OCI-LY1 (cell line): ENCODE data around the gene MBOAT1.

Experiments
- CTCF ChIP-seq: fragments of 200-600 bp; sonication (generic), shearing (Covaris generic); IDR thresholded peaks from 2 replicates; pipeline ENCODE4 v1.5.1; 2017; ENCODE audit warnings: mild to moderate bottlenecking, antibody characterized with exemption, low read length, moderate library complexity, mixed read lengths
- EZH2 ChIP-seq: fragments of 200-600 bp; sonication (generic), shearing (Covaris generic); IDR thresholded peaks from 2 replicates; pipeline ENCODE4 v1.8.0; 2017; ENCODE audit warnings: borderline replicate concordance, mixed run types, mild to moderate bottlenecking, antibody characterized with exemption, low read length, moderate library complexity, mixed read lengths

DNA sequence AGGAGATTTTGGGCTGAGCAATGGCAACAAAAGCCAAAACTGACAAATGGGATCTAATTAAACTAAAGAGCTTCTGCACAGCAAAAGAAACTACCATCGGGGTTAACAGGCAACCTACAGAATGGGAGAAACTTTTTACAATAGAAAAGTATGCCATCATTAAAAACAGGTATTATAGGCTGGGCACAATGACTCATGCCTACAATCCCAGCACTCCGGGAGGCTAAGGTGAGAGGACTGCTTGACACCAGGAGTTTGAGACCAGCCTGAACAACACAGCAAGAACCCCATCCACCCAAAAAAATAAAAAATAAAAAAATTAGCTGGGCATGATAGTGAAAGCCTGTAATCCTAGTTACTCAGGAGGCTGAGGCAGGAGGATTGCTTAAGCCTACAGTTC, 55.4 kb downstream of the MBOAT1 start:
- no peak for TF ChIP-seq CTCF
- TF ChIP-seq EZH2, result no peak
